Right cardiac atrium (tissue), 5 donors: ENCODE measurements around the gene SULT1A2. TPM values are rescaled to one million over a fixed set of nuclear protein-coding genes. Genes with fewer than 3 reads are reported as not detected.
"Not testable (repeated sequence)": the region's sequence is repeated elsewhere in the genome, so short reads cannot be mapped to it uniquely, and the experiment has no call there.

ENCODE experiments used
- ATAC-seq, 2 donors: fragments of 200-7000 bp; cut with Tn5 transposase; one replicate each; pipeline versions ENCODE4 v1.8.0 to v1.9.1; 2020; ENCODE audit warnings: moderate library complexity in 2 of 2, mild to moderate bottlenecking in 1 of 2
- DNase-seq, 3 donors: peaks; one replicate each; pipeline ENCODE4 v3.0.0-alpha.2; 2020
- H3K27ac ChIP-seq: one replicate; pipeline ENCODE4 v1.5.1; 2013; ENCODE audit warnings: mild to moderate bottlenecking, low read length, control low read depth, moderate library complexity
- H3K27me3 ChIP-seq: one replicate; pipeline ENCODE4 v1.6.1; 2013; ENCODE audit not compliant: control insufficient read depth, insufficient read depth
- H3K4me1 ChIP-seq: one replicate; pipeline ENCODE4 v1.6.1; 2013; ENCODE audit warnings: low read length; ENCODE audit not compliant: control insufficient read depth, insufficient read depth
- H3K4me3 ChIP-seq: one replicate; pipeline ENCODE4 v1.5.1; 2013; ENCODE audit warnings: low read length, control low read depth
- H3K9me3 ChIP-seq: one replicate; pipeline ENCODE4 v1.6.1; 2013; ENCODE audit warnings: low read length; ENCODE audit not compliant: control insufficient read depth
- WGBS: extraction: QIAGEN DNeasy Blood & Tissue Kit; methylation state at CpG from one replicate; pipeline ENCODE4 v1.1.7; 2013; 5-methylcytosine and 5-hydroxymethylcytosine counted together
- intact Hi-C, 4 donors: fragments of 100-400 bp; cut with DNase I; formaldehyde crosslinking; loops; one replicate each; pipeline versions ENCODE4 v1.11.0 to v1.14.0; 2022 to 2023
- polyA plus RNA-seq: library from polyadenylated mRNA; stranded (reverse); fragments of 200-250 nt; gene quantifications from one replicate; pipeline ENCODE4 v1.2.3, GENCODE V29; 2013
- total RNA-seq, 4 donors: library from RNA; stranded (reverse); fragmentation: NEBNext Ultra II Directional; extraction: Animal tissue kit (Norgen Biotek cat#: 25700); gene quantifications; one replicate each; pipeline ENCODE4 v1.2.1, GENCODE V29; 2021
- donor health status: healthy with polysubstance abuse.
- donor health status: DM: no; HTN: yes; CAD: no.
- donor health status: DM: no; HTN: no; CAD: no.
- donor health status: DM: no; HTN: yes; CAD: no; lungs with severe emphysema.
- donor health status: DM: yes; HTN: yes; CAD: no.

Gene SULT1A2
- total and polyA plus RNA-seq, 5 donors: 2.1 to 3.8 (median 2.4) TPM

- H3K4me1 ChIP-seq: peaks cover 11% of the 10 kb centered on the region
- no peak overlapping the region for H3K27ac ChIP-seq
- intact Hi-C loops: no loop called here
- DNase-seq: no peak
- WGBS: 88% methylated on average over 5 of the region's 5 CpGs
- no peak for ATAC-seq
- no peaks in the 10 kb centered on the region for H3K9me3 ChIP-seq
- no peaks in the 10 kb centered on the region for H3K27me3 ChIP-seq
- no peak overlapping the region for H3K4me3 ChIP-seq
Measured at GRCh38 chr16:28569021-28569420, 27.8 kb downstream of the SULT1A2 start.

DNA sequence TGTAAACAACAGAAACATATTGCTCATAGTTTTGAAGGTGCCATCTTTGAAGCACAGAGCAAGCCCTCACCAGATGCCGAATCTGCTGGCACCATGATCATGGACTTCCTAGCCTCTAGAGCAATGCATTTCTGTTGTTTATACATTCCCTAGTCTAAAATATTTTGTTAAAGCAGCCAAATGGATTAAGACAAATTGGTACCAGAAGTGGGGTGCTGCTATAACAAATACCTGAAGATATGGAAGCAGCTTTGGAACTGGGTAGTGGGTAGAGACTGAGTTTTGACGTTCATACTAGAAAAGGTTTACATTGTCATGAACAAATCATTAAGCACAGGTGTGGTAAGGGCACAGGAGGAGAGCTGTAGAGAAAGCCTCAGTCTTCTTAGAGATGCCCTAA lies 29.6 kb downstream of the SULT1A2 start:
- no peak for ATAC-seq
- Histone ChIP-seq H3K4me3 (no peak overlapping the region), H3K4me1 (no peaks in the 10 kb centered on the region), H3K27ac (no peak overlapping the region), H3K9me3 (no peaks in the 10 kb centered on the region), H3K27me3 (no peaks in the 10 kb centered on the region)
- intact Hi-C loops: no loop called here
- DNase-seq: no peak
- WGBS: 100% methylated on average over 2 of the region's 2 CpGs

DNA sequence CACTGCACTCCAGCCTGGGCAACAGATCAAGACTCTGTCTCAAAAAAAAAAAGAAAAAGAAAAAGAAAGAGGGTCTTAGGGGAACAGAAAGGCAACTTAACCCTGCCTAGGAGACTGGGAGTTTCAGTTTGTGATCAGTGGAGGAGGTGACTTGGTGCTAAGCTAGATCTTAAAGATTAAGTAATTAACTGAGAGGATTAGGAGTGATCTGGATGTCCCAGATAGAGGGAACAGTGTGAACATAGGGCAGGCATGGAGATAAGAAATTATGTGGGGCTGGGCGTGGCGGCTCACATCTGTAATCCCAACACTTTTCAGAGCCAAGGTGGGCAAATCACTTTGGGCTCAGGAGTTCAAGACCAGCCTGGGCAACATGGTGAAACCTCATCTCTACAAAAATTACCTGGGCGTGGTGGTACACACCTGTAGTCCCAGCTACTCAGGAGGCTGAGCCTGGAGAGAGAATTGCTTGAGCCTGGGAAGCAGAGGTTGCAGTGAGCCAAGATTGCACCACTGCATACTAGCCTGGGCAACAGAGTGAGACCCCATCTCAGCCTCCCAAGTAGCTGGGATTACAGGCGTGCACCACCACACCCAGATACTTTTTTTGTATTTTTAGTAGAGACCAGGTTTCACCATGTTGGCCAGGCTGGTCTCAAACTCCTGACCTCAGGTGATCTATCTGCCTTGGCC lies 30.5 kb downstream of the SULT1A2 start:
- H3K27me3 ChIP-seq, H3K9me3 ChIP-seq, H3K4me3 ChIP-seq, H3K27ac ChIP-seq, intact Hi-C loops, H3K4me1 ChIP-seq, DNase-seq, ATAC-seq: not testable (repeated sequence)
- WGBS: 97% methylated on average over 4 of the region's 4 CpGs

- Histone ChIP-seq H3K4me1 (peaks cover 6% of the 10 kb centered on the region), H3K4me3 (no peak overlapping the region), H3K27ac (no peak overlapping the region), H3K9me3 (no peaks in the 10 kb centered on the region), H3K27me3 (no peaks in the 10 kb centered on the region)
- no peak for ATAC-seq
- intact Hi-C loops: no loop called here
- WGBS: 91% methylated on average over 6 of the region's 6 CpGs
- DNase-seq: no peak
Measured at GRCh38 chr16:28563218-28563617, 33.6 kb downstream of the SULT1A2 start.

GRCh38 chr16:28562199-28562598 lies 34.7 kb downstream of the SULT1A2 start:
- Histone ChIP-seq H3K4me3 (no peak overlapping the region), H3K27me3 (no peaks in the 10 kb centered on the region), H3K9me3 (no peaks in the 10 kb centered on the region), H3K4me1 (peaks cover 6% of the 10 kb centered on the region), H3K27ac (peak overlapping the region; percentile 5)
- WGBS: 93% methylated on average over 4 of the region's 4 CpGs
- no peak for DNase-seq
- ATAC-seq: no peak
- intact Hi-C loops: no loop called here

GRCh38 chr16:28561557-28562187 lies 35.2 kb downstream of the SULT1A2 start:
- H3K4me1 ChIP-seq: peaks cover 6% of the 10 kb centered on the region
- H3K27me3 ChIP-seq: no peaks in the 10 kb centered on the region
- peak overlapping the region; percentile 5 for H3K27ac ChIP-seq
- intact Hi-C loops: no loop called here
- no peaks in the 10 kb centered on the region for H3K9me3 ChIP-seq
- peak in 1 of 2 donors; percentile 71 for ATAC-seq
- H3K4me3 ChIP-seq: no peak overlapping the region
- no peak for DNase-seq
- WGBS: 53% methylated on average over 7 of the region's 7 CpGs

DNA sequence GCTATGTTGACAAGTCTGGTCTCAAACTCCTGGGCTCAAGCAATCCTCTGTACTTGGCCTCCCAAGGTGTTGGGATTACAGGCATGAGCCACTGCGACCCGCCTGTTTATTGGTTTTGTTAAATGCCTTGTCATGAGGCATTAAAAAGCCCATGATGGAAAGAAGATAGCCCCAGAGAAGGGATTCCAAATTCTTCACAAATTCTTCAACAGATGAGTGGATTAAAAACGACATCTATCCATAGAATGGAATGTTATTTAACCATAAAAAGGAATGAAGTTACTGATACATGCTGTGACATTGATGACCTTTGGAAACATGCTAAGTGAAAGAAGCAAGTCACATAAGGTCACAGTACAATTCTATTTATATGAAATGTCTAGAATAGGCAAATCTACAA lies 38.4 kb downstream of the SULT1A2 start:
- Histone ChIP-seq H3K27ac (no peak overlapping the region), H3K27me3 (no peaks in the 10 kb centered on the region), H3K4me1 (peaks cover 8% of the 10 kb centered on the region), H3K9me3 (no peaks in the 10 kb centered on the region), H3K4me3 (no peak overlapping the region)
- DNase-seq (no peak), ATAC-seq (no peak)
- intact Hi-C loops: no loop called here
- 76% methylated on average over 3 of the region's 3 CpGs for WGBS

DNA sequence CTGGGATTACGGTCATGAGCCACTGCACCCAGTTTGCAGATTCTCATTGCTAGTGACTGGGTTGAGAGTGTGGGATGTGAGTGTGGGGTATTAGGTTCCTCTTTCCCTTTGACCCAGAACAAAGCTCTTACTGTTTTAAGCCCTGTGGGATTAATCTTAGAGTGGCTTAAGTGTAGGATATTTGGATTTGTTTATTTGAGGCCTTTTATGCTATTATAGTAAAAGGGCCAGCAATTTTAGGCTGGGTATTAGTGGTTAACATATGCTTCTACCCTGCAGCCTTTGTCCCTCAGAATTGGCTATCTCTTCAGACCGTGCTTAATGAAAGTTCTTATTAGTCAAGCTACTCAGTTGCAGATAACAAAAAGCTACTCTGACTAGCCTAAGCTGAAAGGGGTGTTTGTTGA lies 39.9 kb downstream of the SULT1A2 start:
- H3K4me1 ChIP-seq: peaks cover 6% of the 10 kb centered on the region
- H3K4me3 ChIP-seq: no peak overlapping the region
- intact Hi-C loops: no loop called here
- no peak for ATAC-seq
- no peaks in the 10 kb centered on the region for H3K9me3 ChIP-seq
- WGBS: 75% methylated on average over 2 of the region's 2 CpGs
- DNase-seq: no peak
- H3K27ac ChIP-seq: no peak overlapping the region
- H3K27me3 ChIP-seq: no peaks in the 10 kb centered on the region

DNA sequence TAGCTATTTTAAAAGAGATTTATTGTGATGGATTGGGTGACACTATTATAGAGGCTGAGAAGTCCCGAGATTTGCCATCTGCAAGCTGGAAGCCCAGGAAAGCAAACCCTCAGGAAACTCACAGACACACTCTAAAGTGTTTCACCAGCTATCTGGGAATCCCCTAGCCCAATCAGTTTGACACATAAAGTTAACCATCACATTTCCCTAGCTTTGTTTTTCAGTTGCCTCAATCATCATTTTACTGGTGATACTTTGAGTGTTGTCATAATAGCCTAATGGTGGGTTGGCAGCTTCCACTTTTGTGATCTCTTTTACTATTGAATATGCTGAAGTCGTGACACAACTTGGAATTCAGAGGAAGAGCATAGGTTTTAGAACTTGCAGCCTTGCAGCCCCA lies 41.3 kb downstream of the SULT1A2 start:
- H3K4me1 ChIP-seq: peaks cover 2% of the 10 kb centered on the region
- H3K27me3 ChIP-seq: no peaks in the 10 kb centered on the region
- intact Hi-C loops: no loop called here
- no peak for DNase-seq
- H3K9me3 ChIP-seq: no peaks in the 10 kb centered on the region
- no peak overlapping the region for H3K27ac ChIP-seq
- no peak overlapping the region for H3K4me3 ChIP-seq
- 82% methylated on average over 2 of the region's 2 CpGs for WGBS
- ATAC-seq: no peak

DNA sequence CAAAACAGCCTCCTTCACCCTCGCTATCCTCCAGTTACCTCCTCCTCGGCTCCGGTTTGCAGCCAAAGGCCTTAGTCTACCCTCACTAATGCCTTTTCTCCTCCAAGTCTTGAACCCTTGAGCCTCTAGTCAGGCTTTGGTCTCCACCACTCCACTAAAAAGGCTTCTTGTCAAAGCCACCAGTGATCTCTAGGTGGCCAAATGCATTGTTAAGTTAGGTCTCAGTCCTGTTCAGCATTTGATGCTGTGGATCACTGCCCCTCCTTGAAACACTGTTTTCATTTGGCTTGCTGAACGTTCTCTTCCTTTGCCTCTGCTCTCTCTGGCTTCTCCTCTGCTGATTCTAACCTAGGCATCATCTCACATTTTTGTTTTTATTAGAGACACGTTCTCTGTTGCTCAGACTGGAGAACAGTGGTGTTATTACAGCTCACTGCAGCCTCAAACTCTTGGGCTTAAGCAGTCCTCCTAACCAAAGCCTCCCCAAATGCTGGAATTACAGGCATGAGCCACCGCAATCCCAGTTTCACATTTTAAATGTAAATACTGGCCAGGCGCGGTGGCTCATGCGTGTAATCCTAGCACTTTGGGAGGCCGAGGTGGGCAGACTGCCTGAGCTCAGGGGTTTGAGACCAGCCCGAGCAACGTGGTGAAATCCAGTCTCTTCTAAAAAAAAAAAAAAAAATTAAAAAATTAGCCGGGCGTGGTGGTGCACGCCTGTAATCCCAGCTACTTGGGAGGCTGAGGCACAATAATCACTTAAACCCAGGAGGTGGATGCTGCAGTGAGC lies 42.0 kb downstream of the SULT1A2 start:
- intact Hi-C loops: no loop called here

More for the DNA sequence above, 42.0 kb downstream of the SULT1A2 start:
- Histone ChIP-seq H3K4me1 (peaks cover 2% of the 10 kb centered on the region), H3K27ac (no peak overlapping the region), H3K4me3 (peak overlapping the region; percentile 71), H3K9me3 (no peaks in the 10 kb centered on the region), H3K27me3 (no peaks in the 10 kb centered on the region)
- ATAC-seq (no peak), DNase-seq (no peak)
- 86% methylated on average over 15 of the region's 15 CpGs for WGBS
